Measurements from ENCODE around the gene SLC38A1. TPM values are rescaled to one million over a fixed set of nuclear protein-coding genes. Genes with fewer than 3 reads are reported as not detected.

The SLC38A1 gene
- total RNA-seq, 1 donor from 2014 or later, result 44.7 TPM

DNA sequence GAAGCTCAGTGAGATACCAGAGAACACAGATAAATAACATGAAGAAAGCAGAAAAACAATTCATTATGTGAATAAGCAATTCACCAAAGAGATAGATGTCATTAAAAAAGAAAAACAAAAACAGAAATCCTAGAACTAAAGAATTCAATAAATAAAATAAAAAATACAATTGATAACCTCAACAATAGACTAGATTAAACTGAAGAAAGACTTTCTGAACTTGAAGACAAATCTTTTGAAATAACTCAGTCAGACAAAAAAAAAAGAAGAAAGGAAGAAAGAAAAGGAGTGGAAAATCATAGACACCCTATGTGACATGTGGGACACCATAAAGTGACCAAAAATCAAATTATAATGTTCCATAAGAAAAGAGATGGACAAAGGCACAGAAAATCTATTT lies 14.0 kb upstream of the SLC38A1 start:
- H3K9me3 ChIP-seq, result peaks cover 18% of the 10 kb centered on the region
- no peaks in the 10 kb centered on the region for H3K27me3 ChIP-seq
- no peaks in the 10 kb centered on the region for H3K36me3 ChIP-seq
- intact Hi-C loops (cut with DNase I), result no loop called here
- H3K4me1 ChIP-seq, result no peaks in the 10 kb centered on the region
- H3K4me3 ChIP-seq, result no peak overlapping the region
- DNase-seq (ENCODE audit: extremely low spot score in 2 of 2), result no peak
- H3K27ac ChIP-seq, result no peak overlapping the region
- no peak for TF ChIP-seq POLR2AphosphoS5 (IDR thresholded peaks at IDR 0.05; ENCODE audit: insufficient read depth in 1 of 2, low read depth in 1 of 2)
- TF ChIP-seq, protein P1, sequence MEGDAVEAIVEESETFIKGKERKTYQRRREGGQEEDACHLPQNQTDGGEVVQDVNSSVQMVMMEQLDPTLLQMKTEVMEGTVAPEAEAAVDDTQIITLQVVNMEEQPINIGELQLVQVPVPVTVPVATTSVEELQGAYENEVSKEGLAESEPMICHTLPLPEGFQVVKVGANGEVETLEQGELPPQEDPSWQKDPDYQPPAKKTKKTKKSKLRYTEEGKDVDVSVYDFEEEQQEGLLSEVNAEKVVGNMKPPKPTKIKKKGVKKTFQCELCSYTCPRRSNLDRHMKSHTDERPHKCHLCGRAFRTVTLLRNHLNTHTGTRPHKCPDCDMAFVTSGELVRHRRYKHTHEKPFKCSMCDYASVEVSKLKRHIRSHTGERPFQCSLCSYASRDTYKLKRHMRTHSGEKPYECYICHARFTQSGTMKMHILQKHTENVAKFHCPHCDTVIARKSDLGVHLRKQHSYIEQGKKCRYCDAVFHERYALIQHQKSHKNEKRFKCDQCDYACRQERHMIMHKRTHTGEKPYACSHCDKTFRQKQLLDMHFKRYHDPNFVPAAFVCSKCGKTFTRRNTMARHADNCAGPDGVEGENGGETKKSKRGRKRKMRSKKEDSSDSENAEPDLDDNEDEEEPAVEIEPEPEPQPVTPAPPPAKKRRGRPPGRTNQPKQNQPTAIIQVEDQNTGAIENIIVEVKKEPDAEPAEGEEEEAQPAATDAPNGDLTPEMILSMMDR (IDR thresholded peaks at IDR 0.05), result no peak
- TF ChIP-seq POLR2A (IDR thresholded peaks at IDR 0.05), result no peak

DNA sequence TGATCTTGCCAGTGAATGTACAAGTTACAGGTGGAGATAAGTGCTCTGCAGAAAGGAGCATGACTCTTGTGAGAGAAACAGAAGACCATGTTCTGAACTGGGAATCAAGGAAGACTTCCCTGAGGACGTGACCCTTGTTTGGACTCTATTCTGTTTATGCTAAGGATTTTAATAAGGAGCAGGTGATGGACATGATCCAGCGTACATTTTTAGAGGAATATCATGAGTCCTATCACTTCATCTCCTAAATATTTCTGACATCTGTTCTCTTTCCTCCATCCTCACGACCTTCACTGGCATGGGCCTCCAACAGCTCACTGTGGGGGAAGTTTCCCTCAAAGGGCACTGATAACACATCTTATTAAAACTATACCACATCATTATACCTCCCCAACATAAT lies 7.9 kb upstream of the SLC38A1 start:
- H3K4me1 ChIP-seq, result no peaks in the 10 kb centered on the region
- no peak for DNase-seq (ENCODE audit: extremely low spot score in 2 of 2)
- H3K27me3 ChIP-seq, result no peaks in the 10 kb centered on the region
- TF ChIP-seq POLR2A (IDR thresholded peaks at IDR 0.05), result no peak
- no peak for TF ChIP-seq POLR2AphosphoS5 (IDR thresholded peaks at IDR 0.05; ENCODE audit: insufficient read depth in 1 of 2, low read depth in 1 of 2)
- TF ChIP-seq, protein P1 (IDR thresholded peaks at IDR 0.05), result no peak
- H3K9me3 ChIP-seq, result no peaks in the 10 kb centered on the region
- intact Hi-C loops (cut with DNase I), result no loop called here
- no peak overlapping the region for H3K27ac ChIP-seq
- no peak overlapping the region for H3K4me3 ChIP-seq
- no peaks in the 10 kb centered on the region for H3K36me3 ChIP-seq

DNA sequence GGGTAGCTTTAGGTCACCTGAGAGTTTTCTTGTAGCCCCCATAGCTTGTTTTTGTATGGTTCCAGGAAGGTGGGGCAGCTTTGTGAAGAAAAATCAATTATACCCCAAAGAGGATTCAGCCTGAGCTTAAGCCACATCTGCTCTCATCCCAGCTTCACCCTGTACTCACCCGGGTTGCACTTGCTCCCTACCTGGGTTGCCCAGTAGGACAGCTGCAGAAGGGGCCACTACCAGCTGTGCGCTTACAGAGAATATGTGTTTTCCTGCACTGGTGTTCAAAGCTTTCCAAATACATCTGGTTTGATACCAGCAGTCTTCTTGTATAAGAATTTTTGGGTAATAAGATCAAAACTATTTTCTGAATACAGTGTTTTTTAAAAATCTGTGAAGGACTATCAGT lies 3.0 kb upstream of the SLC38A1 start:
- TF ChIP-seq POLR2AphosphoS5 (IDR thresholded peaks at IDR 0.05; ENCODE audit: insufficient read depth in 1 of 2, low read depth in 1 of 2) (no peak), POLR2A (IDR thresholded peaks at IDR 0.05) (no peak)
- TF ChIP-seq, protein P1 (IDR thresholded peaks at IDR 0.05), result no peak
- no peak overlapping the region for H3K4me3 ChIP-seq
- DNase-seq (ENCODE audit: extremely low spot score in 2 of 2), result no peak
- intact Hi-C loops (cut with DNase I), result no loop called here
- H3K27me3 ChIP-seq, result peaks cover 4% of the 10 kb centered on the region
- no peak overlapping the region for H3K27ac ChIP-seq
- no peaks in the 10 kb centered on the region for H3K9me3 ChIP-seq
- H3K4me1 ChIP-seq, result peaks cover 33% of the 10 kb centered on the region
- no peaks in the 10 kb centered on the region for H3K36me3 ChIP-seq

DNA sequence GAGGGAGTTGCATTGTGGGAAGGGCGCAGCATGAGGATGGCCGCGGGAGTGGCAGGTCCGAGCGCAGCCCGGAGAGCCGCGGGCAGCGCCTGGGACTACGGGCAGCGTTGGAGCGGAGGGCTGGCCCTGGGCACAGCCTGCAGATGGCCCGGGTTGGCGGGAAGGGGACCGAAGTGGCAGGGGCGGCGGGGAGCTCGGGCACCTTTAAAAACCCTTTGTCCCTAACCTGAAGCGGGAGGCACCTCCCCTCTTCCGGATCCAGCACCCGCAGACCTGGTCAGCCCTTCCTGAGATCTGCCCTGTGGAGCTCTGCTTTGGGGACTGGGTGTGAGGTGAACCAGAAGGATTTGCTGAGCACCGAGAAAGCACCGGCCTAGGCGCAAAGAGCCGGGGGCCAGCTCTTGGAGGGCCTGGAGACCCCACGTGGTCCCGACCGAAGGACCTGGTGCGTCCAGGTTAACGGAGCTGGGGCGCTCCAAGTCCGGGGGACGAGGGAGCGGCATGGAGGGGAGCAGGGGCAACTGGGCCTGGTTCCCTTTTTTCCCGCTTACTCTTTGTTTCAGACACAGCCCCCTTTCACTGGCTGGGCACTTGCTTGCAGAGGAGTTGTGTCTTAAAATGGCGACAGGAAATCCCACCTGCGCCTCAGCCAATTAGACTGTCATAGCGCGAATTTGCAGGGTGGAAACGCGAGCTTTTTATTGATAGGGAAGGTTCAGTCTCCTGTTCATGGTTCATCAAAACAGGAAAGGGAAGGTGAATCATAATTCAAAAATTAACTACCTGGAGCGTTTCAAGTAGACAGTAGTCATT lies 792 bp upstream of the SLC38A1 start:
- intact Hi-C loops (cut with DNase I), result no loop called here
- TF ChIP-seq, protein P1 (IDR thresholded peaks at IDR 0.05), result no peak
- no peak for TF ChIP-seq POLR2A (IDR thresholded peaks at IDR 0.05)
- H3K4me3 ChIP-seq, result peak overlapping the region; percentile 67 to 82
- peaks cover 43% of the 10 kb centered on the region for H3K4me1 ChIP-seq
- no peak for DNase-seq (ENCODE audit: extremely low spot score in 2 of 2)
- no peaks in the 10 kb centered on the region for H3K9me3 ChIP-seq
- H3K27ac ChIP-seq, result peak overlapping the region; percentile 91
- H3K27me3 ChIP-seq, result peaks cover 5% of the 10 kb centered on the region
- no peaks in the 10 kb centered on the region for H3K36me3 ChIP-seq

DNA sequence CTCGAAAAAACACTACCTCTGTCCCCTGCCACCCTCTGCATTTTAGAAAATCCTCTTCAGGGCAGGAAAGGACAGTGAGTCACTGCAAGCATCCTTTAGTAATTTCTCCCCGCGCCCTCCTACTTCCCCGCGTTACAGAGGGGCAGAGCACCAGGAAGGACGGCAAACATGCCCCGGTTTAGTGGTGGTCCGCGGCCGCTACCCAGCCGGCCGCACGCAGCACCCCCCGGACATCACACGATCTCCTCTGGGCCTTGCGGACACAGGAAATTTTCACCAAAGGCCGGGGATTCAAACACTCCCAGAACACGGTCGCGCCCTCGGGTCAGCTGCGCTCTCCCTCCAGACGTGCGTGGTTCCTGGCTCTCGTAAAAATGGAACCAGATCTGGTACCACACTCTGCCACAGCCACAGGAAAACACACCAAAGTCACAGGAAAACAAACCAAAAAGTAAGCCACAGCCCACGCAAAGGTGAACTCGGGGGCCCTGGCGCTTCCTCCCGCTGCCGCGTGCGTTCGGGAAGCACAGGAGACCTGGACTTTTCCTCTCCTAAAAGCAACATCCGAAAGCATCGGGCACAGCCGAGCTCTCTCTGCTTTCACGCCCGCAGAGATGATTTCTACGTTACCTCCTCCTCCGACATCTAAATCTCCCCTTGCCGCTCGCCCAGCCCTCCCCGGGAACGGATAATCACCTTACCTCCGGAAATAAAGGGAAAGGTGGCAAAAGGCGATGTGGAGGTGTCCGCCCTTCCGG lies 839 bp downstream of the SLC38A1 start:
- H3K4me1 ChIP-seq, result peaks cover 43% of the 10 kb centered on the region
- DNase-seq (ENCODE audit: extremely low spot score in 2 of 2), result no peak
- peak overlapping the region; percentile 67 to 82 for H3K4me3 ChIP-seq
- no peaks in the 10 kb centered on the region for H3K36me3 ChIP-seq
- intact Hi-C loops (cut with DNase I), result no loop called here
- peak overlapping the region; percentile 91 for H3K27ac ChIP-seq
- peaks cover 5% of the 10 kb centered on the region for H3K27me3 ChIP-seq
- TF ChIP-seq, protein P1 (IDR thresholded peaks at IDR 0.05), result no peak
- no peak for TF ChIP-seq POLR2A (IDR thresholded peaks at IDR 0.05)
- no peak for TF ChIP-seq POLR2AphosphoS5 (IDR thresholded peaks at IDR 0.05; ENCODE audit: insufficient read depth in 1 of 2, low read depth in 1 of 2)
- no peaks in the 10 kb centered on the region for H3K9me3 ChIP-seq

Measured in vagina (tissue), 2 donors.